HCT116 (cell line): ENCODE data around the gene GCNT4.

ENCODE experiments used
- EGR1 ChIP-seq: IDR thresholded peaks from 2 replicates; pipeline ENCODE4 v1.6.1; 2012; ENCODE audit warnings: low read depth
- ELF1 ChIP-seq: IDR thresholded peaks from 2 replicates; pipeline ENCODE4 v1.6.1; 2012; ENCODE audit warnings: low read depth, borderline replicate concordance
- EZH2 ChIP-seq: fragments of 200-600 bp; sonication (generic); IDR thresholded peaks from 2 replicates; pipeline ENCODE4 v1.6.1; 2017; ENCODE audit warnings: antibody characterized with exemption, mixed run types
- EZH2phosphoT487 ChIP-seq: fragments of 200-600 bp; IDR thresholded peaks from 2 replicates; pipeline ENCODE4 v1.6.1; 2018; ENCODE audit warnings: antibody characterized with exemption, borderline replicate concordance
- JUND ChIP-seq: IDR thresholded peaks from 2 replicates; pipeline ENCODE4 v1.6.1; 2012
- POLR2A ChIP-seq: IDR thresholded peaks from 2 replicates; pipeline ENCODE4 v1.7.0; 2011; ENCODE audit warnings: borderline replicate concordance; ENCODE audit not compliant: insufficient read depth, insufficient read length; ENCODE audit errors: extremely low read depth
- SP1 ChIP-seq: IDR thresholded peaks from 2 replicates; pipeline ENCODE4 v1.6.1; 2012; ENCODE audit warnings: low read depth
- YY1 ChIP-seq: IDR thresholded peaks from 2 replicates; pipeline ENCODE4 v1.6.1; 2011; ENCODE audit warnings: low read length, low read depth, moderate library complexity, mild to moderate bottlenecking; ENCODE audit not compliant: insufficient replicate concordance; ENCODE audit errors: extremely low read depth
- ZFX ChIP-seq: fragments of 450-650 bp; IDR thresholded peaks from 2 replicates; pipeline ENCODE4 v1.6.1; 2017
- ZNF274 ChIP-seq: fragments of 200-500 bp; sonication (Bioruptor generic); IDR thresholded peaks from 2 replicates; pipeline ENCODE4 v1.6.1; 2014; ENCODE audit warnings: mild to moderate bottlenecking, low read depth, low read length, inconsistent platforms
- TF ChIP-seq, protein P1 (sequence below), 3 experiments: fragments of 200-600 bp in 1 of 3; sonication (generic) in 1 of 3; IDR thresholded peaks in 2 of 3; conservative IDR thresholded peaks in 1 of 3; 2 replicates each; pipeline ENCODE4 v1.5.1; 2012 to 2017; ENCODE audit warnings: low read depth in 2 of 3, low read length in 2 of 3, antibody characterized with exemption in 1 of 3, borderline replicate concordance in 1 of 3, control low read depth in 1 of 3, mild to moderate bottlenecking in 1 of 3, mixed read lengths in 1 of 3, mixed run types in 1 of 3, moderate library complexity in 1 of 3; ENCODE audit not compliant: insufficient read depth in 1 of 3

DNA sequence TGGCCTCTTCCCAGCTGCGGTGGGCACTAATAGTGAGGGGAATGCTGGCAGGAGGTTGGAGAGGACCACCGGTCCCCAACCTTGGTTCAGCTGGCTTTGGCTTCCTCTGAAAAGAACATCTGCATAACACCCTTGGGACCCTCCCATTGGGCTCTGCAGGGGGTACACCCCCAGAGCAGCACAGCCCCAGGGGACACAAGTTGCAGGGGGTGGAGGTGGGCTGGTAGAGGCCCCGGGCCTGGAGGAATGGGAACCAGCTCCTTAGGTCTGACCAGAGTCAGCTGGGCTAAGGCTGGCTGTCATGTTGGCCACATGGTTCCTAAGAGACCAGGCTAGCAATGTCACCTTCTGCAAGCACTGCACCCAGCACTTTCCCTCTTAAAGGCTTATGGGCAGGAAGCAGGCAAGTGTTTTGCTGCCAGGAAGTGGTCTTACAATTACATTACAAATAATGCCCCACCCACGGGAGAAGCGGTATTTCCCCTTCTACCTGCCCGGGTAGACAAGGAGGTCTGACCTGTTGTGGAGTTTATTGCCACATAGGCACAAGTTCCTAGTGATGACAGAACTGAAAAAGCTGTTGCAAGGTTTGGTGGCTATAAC is 18.1 kb downstream of the GCNT4 start:
- TF ChIP-seq POLR2A: no peak
- TF ChIP-seq, protein P1, sequence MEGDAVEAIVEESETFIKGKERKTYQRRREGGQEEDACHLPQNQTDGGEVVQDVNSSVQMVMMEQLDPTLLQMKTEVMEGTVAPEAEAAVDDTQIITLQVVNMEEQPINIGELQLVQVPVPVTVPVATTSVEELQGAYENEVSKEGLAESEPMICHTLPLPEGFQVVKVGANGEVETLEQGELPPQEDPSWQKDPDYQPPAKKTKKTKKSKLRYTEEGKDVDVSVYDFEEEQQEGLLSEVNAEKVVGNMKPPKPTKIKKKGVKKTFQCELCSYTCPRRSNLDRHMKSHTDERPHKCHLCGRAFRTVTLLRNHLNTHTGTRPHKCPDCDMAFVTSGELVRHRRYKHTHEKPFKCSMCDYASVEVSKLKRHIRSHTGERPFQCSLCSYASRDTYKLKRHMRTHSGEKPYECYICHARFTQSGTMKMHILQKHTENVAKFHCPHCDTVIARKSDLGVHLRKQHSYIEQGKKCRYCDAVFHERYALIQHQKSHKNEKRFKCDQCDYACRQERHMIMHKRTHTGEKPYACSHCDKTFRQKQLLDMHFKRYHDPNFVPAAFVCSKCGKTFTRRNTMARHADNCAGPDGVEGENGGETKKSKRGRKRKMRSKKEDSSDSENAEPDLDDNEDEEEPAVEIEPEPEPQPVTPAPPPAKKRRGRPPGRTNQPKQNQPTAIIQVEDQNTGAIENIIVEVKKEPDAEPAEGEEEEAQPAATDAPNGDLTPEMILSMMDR (IDR thresholded peaks at IDR 0.05 in 2 of 3, conservative IDR thresholded peaks at IDR 0.05 in 1 of 3; ENCODE audit: borderline replicate concordance in 1 of 3, insufficient read depth in 1 of 3, low read depth in 2 of 3, low read length in 2 of 3): no peak
- TF ChIP-seq JUND: no peak
- no peak for TF ChIP-seq EGR1
- no peak for TF ChIP-seq ZFX
- TF ChIP-seq ELF1: no peak
- TF ChIP-seq EZH2phosphoT487: no peak
- no peak for TF ChIP-seq ZNF274
- TF ChIP-seq SP1: no peak
- TF ChIP-seq YY1: no peak
- TF ChIP-seq EZH2: no peak
